ENCODE results near the gene DICER1.

Gene DICER1

GRCh38 chr14:95057147-95057546 lies 100.2 kb downstream of the DICER1 start:
- no peak for DNase-seq

GRCh38 chr14:95056476-95056875 lies 100.9 kb downstream of the DICER1 start:
- no peak for DNase-seq

- DNase-seq, result no peak
These were observed 102.0 kb downstream of the DICER1 start for GRCh38 chr14:95055318-95055717.

- no peak for DNase-seq
These were observed 102.7 kb downstream of the DICER1 start for GRCh38 chr14:95054346-95055280.

- no peak for DNase-seq
These were observed 105.2 kb downstream of the DICER1 start for GRCh38 chr14:95052016-95052585.

- DNase-seq, result no peak
These were observed 107.4 kb downstream of the DICER1 start for GRCh38 chr14:95049952-95050351.

GRCh38 chr14:95048771-95049312 lies 108.5 kb downstream of the DICER1 start:
- no peak for DNase-seq

- DNase-seq, result no peak
These were observed 109.6 kb downstream of the DICER1 start for GRCh38 chr14:95047754-95048153.

GRCh38 chr14:95046711-95047681 lies 110.3 kb downstream of the DICER1 start:
- no peak for DNase-seq

- DNase-seq, result no peak
These were observed 111.4 kb downstream of the DICER1 start for GRCh38 chr14:95045836-95046430.

GRCh38 chr14:95045106-95045701 lies 112.1 kb downstream of the DICER1 start:
- DNase-seq, result no peak

- DNase-seq, result no peak
These were observed 112.7 kb downstream of the DICER1 start for GRCh38 chr14:95044463-95045105.

- DNase-seq, result no peak
These were observed 113.4 kb downstream of the DICER1 start for GRCh38 chr14:95043732-95044462.

- DNase-seq, result no peak
These were observed 114.0 kb downstream of the DICER1 start for GRCh38 chr14:95043314-95043713.

- no peak for DNase-seq
These were observed 115.8 kb downstream of the DICER1 start for GRCh38 chr14:95041477-95042020.

GRCh38 chr14:95040708-95041476 lies 116.4 kb downstream of the DICER1 start:
- DNase-seq, result no peak

- DNase-seq, result no peak
These were observed 117.4 kb downstream of the DICER1 start for GRCh38 chr14:95039993-95040348.

- no peak for DNase-seq
These were observed 117.9 kb downstream of the DICER1 start for GRCh38 chr14:95039259-95039992.

All from activated T-cell treated with anti-CD3 and anti-CD28 coated beads, Interleukin-2, amount 50 U/mL, for 1 hour (primary cell).